ENCODE measurements around the gene PMIS2. TPM values are rescaled to one million over a fixed set of nuclear protein-coding genes. Genes with fewer than 3 reads are reported as not detected.

PMIS2 gene
- total and polyA plus RNA-seq, 2 of the 8 experiments (the other 6 are each of a cell fraction or from before 2014, with no cell fraction given), result not detected

GRCh38 chr19:35555301-35556005 lies 30.5 kb upstream of the PMIS2 start (continued):
- TF ChIP-seq USF2 (IDR thresholded peaks at IDR 0.05; ENCODE audit: low read length) (no peak), TCF12 (IDR thresholded peaks at IDR 0.05; ENCODE audit: low read depth, low read length) (no peak), KDM5A (IDR thresholded peaks at IDR 0.05; ENCODE audit: low read length) (no peak), SIX5 (IDR thresholded peaks at IDR 0.05; ENCODE audit: low read depth, low read length) (no peak), TBP (IDR thresholded peaks at IDR 0.05; ENCODE audit: low read depth, low read length) (no peak), SP2 (IDR thresholded peaks at IDR 0.05; ENCODE audit: low read length) (no peak), CHD7 (IDR thresholded peaks at IDR 0.05; ENCODE audit: insufficient replicate concordance, low read length) (no peak), JUN (IDR thresholded peaks at IDR 0.05; ENCODE audit: low read depth, low read length) (no peak), BCL11A (IDR thresholded peaks at IDR 0.05; ENCODE audit: low read depth in 2 of 2, low read length in 2 of 2) (no peak), TEAD4 (IDR thresholded peaks at IDR 0.05; ENCODE audit: low read depth, low read length) (no peak)
